Measurements from ENCODE around the gene ROR2.
"Not testable (repeated sequence)": the region's sequence is repeated elsewhere in the genome, so short reads cannot be mapped to it uniquely, and the experiment has no call there.

Gene ROR2

DNA sequence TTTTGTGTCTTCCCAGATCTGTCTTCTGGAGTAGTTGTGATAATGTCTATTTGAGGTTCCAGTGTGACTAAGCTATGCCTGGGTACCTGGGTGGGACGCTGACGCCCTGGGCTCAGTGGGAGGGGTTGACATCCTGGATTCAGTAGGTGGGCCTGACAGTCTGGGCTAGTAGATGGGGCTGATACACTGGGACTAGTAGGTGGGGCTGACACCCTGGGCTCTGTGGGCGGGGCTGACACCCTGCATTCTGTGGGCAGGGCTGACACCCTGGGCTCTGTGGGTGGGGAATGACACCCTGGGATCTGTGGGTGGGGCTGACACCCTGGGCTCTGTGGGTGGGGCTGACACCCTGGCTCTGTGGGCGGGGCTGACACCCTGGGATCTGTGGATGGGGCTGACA, 153.5 kb downstream of the ROR2 start:
- DNase-seq: not testable (repeated sequence)

DNA sequence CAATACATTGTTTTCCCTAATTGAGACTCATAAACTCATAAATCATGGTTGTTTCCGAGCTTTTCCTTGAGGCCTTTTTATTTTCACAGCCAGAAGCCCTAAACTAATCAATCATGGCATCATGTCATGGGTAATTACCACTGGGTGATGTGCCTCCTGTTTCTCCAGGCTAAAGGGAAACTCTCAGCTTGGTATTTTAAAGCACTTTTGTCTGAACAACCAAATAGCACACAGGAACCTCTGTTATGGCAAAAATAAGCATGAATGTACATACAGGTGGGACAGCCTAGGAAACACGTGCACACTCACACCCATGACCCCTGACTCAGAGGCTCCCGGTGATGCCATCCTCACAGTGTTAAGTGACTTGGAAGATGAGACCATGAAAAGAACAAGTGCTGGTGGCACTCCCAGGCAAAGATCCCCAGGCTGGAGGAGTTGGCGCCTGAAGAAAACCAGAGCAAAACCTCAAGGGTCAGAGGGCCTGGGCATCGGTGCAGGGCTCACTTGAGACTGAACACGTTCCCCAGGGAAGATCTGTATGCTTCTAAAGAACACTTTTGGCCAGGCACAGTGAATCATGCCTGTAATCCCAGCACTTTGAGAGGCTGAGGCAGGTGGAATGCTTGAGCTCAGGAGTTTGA, 154.3 kb downstream of the ROR2 start:
- no peak for DNase-seq

DNA sequence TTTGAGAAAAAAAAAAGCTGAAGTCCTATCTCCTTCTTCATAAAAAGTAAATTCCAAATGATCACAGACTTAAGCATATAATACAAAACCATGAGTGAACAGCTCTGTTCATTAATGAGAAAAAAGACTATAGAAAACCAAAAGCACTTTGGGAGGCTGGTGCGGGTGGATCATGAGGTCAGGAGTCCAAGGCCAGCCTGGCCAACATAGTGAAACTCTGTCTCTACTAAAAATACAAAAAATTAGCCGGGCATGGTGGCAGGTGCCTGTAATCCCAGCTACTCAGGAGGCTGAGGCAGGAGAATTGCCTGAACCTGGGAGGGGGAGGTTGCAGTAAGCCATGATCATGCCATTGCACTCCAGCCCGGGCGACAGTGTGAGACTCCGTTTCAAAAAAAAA, 156.7 kb downstream of the ROR2 start:
- not testable (repeated sequence) for DNase-seq

DNA sequence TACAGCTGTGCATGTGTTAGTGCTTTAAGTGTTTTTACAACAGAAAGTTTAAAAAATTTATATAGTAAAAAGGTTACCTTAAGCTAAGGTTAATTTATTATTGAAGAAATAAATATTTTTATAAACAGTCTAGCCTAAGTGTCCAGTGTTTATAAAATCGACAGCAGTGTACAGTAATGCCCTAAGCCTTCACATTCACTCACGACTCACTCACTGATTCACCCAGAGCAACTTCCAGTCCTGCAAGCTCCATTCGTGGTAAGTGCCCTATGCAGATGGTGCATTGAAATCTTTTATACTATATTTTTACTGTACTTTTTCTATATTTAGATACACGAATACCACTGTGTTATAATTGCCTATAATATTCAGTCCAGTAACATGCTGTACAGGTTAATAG, 159.1 kb downstream of the ROR2 start:
- DNase-seq: peak; percentile 42

DNA sequence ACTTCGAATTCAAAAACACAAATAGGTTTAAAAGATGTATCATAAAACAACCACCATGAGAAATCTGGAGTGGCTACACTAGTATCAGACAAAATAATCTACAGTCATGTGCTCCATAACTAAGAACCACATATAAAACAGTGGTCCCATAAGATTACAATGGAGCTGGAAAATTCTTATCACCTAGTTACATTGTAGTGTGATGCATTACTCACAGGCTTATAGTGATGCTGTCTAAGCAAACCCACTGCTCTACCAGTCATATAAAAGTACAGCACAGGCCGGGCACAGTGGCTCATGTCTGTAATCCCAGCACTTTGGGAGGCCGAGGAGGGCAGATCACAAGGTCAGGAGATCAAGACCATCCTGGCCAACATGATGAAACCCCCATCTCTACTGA, 160.1 kb downstream of the ROR2 start:
- DNase-seq: no peak

DNA sequence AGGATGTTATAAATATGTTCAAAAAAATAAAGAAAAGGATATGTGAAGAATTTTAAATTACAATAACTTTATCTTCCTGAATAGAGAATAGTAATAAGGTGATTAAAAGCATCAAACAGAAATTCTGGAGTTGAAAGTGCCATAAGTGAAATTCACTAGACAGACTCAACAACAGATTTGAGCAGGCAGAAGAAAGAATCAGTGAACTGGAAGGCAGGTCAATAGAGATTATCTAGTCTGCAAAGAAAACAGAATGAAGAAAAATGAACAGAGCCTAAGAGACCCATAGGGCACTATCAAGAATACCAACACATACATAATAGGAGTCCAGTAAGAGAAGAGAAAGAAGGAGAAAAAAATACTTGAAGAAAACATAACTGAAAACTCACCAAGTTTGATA, 162.1 kb downstream of the ROR2 start:
- no peak for DNase-seq

DNA sequence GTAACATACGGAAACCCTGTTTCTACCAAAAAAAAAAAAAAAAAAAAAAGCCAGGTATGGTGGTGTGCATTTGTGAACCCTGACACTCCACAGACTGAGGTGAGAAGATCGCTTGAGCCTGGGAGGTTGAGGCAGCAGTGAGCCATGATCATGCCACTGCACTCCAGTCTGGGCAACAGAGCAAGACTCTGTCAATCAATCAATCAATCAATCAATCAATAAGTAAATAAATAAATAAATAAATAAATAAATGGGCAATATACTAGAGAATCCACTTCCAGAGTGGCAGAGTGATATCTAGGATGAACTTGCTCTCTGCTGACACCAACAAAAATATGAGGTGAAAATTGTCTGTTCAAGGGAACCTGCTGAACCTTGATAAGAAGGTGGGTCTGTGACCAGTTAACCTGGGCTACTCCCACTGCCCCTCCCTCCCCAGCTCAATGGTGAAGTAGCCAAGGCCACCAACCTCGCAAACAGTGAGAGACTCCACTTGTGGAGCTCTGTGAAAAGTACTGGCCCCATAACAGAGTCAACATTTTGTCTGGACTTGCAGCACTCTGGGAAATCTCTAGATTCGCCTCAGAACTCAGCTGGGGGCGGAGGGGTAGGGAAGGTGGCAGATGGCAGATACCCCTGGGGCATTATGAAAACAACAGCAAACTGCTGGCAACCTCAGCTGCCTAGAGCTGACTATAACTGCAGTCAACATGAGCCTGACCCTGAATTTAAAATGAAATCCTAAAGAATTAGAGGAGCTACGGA, 163.7 kb downstream of the ROR2 start:
- no peak for DNase-seq

DNA sequence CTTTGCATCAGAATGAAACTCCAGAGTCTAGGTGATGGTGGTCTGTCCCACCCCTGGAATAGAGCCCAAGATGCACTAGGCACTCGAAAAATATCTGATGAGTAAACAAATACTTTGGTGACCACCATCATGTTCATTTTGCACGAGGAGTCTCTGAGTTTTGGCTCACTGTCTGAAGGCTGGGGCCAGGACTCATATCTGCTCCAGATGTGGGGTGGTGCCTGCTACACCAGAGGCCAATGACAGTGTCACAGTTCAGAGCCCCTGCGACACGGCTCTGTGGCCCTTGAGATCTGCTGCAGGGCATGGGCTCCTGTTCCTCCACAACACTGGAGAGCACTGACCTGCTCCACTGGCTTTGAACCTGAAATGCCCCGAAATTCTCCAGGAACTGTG, 164.6 kb downstream of the ROR2 start:
- DNase-seq: no peak

DNA sequence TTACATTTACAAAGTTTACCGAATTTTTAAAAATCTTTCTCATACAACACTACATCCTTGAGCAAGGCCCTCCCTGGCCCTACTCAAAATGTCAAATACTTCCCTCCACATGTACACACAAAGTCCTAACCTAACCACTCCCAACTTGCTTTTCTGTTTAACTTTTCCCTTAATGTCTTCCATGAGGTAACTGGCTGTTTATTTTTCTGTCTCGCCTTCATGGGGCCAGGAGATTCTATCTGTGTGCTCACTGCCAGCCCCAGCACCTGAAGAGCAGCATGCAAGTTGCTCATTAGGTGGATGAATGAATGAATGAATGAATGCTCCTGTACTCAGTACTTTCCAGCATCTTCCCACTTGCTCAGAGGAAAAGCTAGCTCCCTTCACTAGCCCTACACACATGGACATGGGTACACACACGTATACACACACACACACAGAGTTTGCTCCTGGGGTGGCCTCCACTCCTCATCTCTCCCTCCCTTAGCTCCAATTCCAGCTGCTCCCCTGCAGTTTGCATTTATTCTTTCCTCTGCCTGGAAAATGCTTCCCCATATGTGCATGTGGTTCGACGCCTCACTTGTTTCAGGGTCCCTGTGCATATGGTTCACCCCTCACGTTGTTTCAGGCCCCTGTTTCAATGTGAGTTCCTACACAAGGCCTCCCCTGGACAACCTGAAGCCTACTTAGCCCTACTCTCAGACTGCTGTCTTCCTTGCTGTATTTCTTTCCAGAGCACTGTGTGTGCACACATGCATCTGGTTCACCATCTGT, 165.2 kb downstream of the ROR2 start:
- DNase-seq: no peak

DNA sequence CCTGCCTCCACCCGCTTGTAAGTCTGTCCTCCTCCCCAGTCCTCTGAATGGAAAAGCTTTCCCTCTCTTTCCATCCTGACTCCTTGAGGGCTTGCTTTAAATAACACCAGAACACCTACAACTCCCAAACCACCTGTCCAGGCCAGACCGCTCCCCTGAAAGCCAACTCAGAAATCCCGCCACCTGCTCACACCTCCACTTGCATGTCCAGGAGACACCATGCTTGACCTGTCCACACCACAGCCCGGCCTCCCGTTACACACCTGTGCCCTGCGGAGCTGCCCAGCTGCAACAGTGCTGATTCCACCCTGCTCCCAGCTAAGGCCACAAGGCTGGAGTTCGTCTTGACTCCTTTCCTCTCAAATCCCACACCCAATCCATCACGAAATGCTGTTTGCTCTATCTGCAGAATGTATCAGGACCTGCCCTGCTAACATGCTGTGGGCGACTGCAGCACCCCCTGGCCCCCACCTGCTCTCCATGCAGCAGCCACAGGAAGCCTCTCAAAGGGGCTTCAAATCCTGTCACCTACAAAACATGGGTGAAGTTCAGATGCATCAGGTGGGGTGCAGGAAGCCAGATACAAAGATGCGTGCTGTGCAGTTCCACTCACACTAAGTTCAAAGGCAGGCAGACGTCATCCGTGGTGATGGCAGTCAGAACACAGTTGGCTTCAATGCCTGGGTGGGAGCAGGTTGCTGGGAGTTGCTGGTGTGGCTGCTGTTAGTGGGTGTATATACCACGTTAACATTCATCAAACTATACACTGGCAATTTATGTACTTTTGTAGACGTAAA, 166.0 kb downstream of the ROR2 start:
- no peak for DNase-seq

DNA sequence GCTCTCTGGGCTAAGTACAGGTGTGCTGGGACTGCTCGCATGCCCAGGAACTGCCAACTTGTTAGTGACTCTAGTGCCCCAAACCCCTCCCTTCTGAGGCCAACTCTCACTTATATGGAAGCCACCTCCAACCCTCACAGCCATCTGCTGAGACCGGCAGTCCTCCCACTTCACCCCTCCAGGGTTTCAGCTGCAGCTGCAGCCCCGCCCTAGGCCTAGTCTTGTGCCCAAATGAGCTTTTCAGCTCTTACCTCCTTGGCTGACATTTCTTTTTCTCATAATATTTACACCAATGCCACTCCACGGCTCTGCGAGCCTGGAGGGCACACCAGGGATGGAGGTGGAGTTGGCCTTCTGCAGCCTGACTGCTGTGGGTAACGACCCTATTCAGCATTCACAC, 166.6 kb downstream of the ROR2 start:
- DNase-seq: no peak

DNA sequence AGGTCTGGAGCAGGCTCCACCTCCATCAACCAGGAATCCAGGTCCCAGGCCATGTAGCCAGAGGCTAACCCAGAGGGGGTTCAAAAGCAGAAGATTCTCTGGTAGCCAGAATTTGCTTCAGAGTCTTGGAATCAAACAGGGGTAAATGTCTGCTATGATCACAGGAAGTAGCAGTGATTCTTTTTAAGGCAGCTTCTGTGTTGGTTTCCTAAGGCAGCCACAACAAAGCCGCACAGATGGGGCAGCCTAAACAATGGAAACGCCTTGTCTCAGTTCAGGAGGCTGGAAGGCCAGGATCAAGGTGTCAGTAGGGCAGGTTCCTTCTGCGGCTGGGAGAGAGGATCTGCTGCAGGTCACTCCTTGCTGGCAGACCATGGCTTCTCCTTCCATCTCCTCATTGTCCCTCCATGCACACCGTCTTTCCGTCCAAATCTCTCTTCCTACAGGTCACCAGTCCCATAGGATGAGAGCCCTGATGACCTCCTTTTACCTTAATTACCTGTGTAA, 167.3 kb downstream of the ROR2 start:
- no peak for DNase-seq

DNA sequence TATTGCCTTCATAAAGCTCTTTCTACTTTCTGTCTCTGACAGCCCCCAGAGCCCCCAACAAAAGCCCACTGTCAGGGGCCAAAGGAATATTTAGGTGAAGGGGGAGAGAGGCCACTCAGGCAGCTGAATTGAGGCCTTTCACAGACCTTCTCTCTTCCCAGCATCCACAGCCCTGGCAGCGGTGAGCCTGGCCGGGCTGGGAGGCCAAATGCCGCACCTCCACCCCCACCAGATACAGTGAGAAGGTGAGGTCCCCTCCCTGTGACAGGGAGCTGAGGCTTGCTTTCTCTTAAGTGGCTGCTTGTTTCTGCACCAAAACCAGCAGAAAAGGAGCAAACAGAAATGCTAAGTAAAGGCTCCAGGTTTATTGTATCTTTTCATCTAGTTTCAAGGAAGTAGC, 168.1 kb downstream of the ROR2 start:
- DNase-seq: no peak

DNA sequence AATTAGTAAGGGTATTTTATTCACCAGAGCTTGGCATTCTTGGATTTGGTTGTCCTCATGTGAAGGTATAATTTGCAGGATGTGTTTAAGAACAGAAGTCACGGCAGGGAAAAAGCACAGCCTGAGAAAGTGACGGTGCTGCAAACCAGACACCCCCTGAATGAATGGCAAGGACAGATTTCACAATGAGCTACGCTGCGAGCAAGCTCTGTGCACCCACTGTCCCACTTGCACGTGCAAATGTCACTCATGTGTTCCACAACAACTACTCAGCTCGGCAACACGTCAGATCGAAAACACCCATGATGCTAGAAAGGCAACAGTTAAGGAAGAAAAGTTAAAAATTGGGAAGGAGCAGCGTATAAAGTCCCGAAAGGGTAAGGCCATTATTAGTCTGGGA, 168.9 kb downstream of the ROR2 start:
- DNase-seq: no peak

DNA sequence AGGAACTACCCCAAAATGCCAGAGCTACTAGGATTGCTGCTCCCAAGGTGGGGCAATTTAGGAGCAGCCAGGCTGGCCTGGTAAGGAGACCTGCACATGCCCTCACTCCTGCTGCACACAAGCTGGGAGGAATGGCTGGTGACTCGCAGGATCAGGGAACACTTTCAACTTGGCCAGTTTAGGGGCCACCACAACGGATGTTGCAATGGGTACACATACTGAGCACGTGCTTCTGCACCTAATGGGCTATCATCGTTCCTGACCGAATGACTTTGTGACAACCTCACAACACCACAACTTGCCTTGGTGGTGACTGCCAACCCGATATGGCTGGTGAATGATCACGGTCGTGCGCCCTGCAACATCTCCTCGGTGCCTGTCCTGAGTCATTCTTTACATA, 172.0 kb downstream of the ROR2 start:
- peak; percentile 41 for DNase-seq

DNA sequence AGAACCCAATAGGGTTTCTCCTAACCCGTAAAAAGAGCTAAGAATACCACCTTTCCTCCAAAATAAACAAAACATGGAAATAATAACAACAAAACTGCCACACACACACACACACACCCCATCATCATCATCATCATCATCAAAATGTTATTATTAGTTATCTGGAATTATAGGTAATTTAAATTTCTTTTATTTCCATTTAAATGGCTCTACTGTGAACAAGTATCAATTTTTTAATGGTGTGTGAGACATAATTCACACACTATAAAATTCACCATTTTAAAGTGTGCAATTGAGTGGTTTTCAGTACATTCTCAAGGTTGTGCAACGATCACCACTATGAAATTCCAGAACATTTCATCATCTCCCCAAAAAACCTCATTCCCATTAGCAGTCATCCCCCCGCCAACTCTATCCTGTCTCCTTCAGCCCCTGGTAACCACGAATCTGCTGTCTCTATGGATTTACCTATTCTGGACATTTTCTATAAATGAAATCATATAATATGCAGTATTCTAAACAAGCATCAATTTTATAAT, 172.7 kb downstream of the ROR2 start:
- peak; percentile 87 for DNase-seq

DNA sequence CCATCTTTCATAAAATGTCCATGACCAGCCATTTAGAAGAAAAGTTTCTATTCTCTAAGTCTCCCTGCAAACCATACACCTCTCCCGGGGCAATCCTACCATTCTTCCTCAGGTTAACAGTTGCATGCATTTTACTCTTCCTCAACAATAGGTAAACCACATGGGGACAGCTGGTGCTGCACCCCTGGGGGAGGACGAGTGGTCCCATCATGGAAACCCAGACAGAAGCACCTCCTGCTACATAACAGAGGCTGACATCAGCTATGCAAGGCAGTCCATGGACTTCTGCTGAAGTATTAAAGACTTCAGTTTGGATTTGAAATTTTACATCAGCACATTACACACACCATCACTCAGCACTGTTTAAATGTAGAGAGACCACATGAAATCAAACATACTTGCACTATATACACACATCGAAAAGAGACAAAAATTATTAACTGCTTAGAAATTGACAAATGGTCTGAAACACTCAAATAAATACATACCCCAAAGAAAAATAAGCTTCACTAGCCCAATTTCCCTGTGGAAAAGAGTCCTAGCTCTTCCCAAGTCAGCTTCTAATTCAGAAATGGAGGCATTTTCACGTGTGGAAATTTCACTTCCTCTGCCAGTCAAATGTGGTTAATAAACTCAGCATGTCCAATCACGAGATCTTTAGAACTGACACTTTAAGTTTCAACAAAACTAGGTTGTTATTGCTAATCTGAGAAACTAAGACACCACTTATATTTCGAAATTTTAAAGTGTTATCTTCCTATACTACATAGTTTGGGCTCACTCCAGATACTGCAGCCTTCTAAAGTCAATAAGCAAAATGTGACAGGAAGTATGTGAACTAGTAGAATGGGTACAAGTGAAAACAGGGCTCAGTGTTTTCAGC, 173.4 kb downstream of the ROR2 start:
- DNase-seq: peak; percentile 65

DNA sequence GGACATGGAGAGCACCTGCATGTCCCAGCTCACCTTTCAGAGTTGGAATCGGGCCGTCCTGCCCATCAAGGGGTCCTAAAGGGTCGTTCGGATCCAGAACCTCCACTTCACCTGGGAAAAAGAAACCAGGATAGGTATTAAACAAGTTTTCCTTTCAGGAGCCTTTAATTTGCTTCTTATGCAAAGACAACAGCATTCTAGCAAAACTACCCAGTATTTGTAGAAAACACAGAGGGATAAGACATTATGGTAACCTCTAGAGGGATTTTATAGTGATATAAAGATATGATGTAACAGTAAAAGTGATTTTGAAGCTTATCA, 174.4 kb downstream of the ROR2 start:
- no peak for DNase-seq

DNA sequence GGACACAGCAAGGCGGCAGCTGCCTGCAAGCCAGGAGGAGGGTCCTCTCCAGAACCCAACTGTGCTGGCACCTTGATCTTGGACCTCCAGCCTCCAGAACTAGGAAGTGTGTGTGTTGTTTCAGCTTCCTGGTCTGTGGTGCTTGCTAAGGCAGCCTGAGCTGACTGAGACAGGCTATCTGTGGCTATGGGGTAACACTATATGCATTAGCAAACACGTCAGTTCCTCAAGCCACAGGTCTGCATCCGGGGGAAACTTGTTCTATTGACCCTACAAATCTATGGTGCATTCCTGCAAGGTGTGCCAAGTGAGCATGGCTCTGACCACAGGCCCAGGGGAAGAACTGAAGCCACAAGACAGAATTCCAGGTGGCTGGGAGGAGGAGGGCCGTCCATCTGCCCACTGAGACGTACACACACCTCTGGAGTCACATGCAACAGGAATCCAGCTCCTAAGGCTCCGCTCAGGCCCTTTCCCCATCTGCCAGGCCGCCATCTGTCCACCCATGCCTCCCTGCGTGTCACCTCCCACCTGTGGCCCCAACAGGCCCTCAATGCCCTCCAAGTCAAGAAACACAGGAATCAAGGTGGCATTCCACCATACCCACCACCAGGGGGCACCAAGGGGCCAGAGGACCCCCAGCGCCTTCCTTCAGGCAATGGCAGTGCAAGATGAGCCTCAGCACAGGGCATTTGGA, 174.9 kb downstream of the ROR2 start:
- DNase-seq: peak; percentile 68

DNA sequence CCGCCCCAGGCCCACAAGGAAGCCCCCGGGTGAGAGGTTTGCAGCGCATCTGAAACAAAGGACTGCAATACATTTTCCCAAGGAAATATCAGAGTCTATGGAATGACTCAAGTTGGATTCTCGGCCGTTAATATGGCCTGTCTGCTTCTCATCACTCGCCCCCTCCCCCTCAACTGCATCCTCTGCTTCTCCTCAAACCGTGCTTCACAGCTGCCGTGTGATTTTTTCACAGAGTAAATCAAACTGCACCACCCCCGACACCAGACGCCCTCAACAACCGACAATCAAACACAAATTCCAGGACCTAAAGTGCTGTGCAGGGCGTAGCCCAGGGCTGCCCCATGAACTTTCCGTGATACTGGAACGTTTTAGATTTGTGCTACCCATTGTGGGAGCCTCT, 176.9 kb downstream of the ROR2 start:
- peak; percentile 43 for DNase-seq

DNA sequence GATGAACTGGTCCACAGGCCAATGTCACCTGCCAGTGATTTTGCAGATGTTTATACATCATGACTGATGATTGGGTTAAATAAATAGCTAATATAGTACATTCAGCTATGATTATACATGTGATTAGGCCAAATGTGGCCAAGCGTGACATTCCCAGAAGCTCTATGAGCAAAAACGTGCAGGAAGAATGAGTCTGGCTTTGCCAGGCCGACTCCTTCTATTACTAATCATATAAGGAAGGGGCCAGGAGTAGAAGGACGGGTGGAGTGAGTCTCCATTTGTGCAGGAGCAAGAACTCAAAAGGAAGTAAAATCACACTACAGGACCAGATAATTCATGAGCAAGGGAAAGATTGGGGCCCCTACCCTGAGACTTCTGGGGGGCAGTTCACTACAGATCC, 178.2 kb downstream of the ROR2 start:
- no peak for DNase-seq

All from fibroblast of skin of scalp (primary cell).